ENCODE data around the gene BSG.

Gene BSG

GRCh38 chr19:538641-539428, 33.6 kb upstream of the BSG start:
- H3K4me3 ChIP-seq (ENCODE audit: low read length): no peak overlapping the region
- no peak for DNase-seq (ENCODE audit: low read depth, low spot score)

- H3K4me3 ChIP-seq (ENCODE audit: low read length): no peak overlapping the region
- DNase-seq (ENCODE audit: low read depth, low spot score): no peak
These were observed 32.9 kb upstream of the BSG start for GRCh38 chr19:539429-540030.

DNA sequence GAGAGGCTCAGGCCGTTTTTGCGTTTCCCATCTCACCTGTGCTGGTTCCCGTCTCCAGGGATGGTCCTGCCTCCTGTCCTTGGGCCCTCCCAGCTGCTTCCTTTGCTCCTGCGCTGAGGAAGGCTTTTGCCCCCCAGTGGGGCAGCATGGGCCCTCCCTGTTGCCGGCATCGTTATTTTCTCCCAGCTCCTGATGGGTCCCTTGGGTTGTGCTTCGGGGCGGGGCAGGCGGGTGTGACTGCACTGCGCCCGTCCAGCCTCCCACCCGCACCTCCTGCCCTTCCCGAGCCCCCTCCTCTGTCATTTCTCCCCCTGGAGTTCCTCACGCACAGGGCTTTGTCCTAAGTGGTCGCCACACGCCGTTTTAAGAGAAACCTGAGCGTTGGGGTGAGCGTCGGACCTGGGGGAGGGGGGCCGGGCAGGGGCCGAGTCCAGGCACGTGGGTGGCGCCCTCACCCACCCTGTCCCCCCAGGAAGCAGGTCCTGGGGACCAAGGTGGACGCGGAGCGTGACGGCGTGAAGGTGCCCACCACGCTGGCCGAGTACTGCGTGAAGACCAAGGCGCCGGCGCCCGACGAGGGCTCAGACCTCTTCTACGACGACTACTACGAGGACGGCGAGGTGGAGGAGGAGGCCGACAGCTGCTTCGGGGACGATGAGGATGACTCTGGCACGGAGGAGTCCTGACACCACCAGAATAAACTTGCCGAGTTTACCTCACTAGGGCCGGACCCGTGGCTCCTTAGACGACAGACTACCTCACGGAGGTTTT, 31.3 kb upstream of the BSG start:
- no peak for DNase-seq (ENCODE audit: low read depth, low spot score)
- H3K4me3 ChIP-seq (ENCODE audit: low read length): no peak overlapping the region

GRCh38 chr19:541699-542098, 30.7 kb upstream of the BSG start:
- DNase-seq (ENCODE audit: low read depth, low spot score): no peak
- no peak overlapping the region for H3K4me3 ChIP-seq (ENCODE audit: low read length)

DNA sequence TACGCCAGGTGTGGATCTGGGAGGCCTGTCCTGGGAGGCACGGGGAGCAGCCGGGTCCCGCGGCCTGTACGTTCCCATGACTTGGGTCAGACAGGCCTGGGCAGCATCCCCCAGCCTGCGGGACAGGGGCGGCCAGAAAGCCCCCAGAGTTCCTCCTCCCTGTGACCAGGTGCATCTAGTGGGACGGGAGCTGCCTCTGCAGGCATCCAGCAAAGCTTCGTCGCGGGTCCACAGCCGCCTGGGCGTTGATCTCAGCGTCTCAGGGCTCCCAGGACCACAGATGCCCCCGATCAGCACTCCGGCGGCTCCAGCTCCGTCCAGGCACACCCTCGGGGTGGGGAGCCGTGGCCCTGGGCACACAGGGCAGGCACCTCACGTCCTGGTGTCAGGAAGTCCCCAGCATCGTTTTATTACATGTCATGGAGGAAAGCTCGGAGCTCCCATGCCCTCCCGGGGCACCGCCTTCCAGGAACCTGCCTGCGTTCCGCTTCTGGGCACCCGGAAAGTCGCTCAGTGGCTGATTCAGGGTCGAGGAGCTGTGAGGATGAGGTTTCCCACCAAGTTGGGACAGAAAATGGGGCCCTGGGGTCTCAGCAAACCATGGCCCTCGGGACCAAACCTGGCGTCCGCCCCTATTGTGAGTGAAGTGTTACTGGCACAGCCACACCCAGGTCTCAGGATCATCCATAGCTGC, 30.1 kb upstream of the BSG start:
- no peak for DNase-seq (ENCODE audit: low read depth, low spot score)
- H3K4me3 ChIP-seq (ENCODE audit: low read length): no peak overlapping the region

GRCh38 chr19:543910-544608, 28.3 kb upstream of the BSG start, which contains the start of gene GZMM:
GZMM (plus strand) TSS chr19:544053; CDS start chr19:544072, 19 bp downstream.
- DNase-seq (ENCODE audit: low read depth, low spot score): peak; percentile 24
- H3K4me3 ChIP-seq (ENCODE audit: low read length): no peak within 1 kb of the TSS

DNA sequence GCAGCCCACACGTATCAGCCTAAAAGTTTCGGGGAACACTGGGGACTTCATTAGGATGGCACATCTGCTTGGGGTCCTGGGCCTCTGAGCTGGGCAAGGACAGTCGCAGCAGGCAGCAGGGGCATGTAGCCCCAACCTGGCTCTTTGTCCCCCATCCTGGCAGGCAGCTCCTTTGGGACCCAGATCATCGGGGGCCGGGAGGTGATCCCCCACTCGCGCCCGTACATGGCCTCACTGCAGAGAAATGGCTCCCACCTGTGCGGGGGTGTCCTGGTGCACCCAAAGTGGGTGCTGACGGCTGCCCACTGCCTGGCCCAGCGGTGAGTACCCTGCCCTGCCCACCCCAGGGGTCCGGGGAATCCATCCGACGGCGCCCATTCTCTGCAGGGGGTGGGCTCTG, 25.3 kb upstream of the BSG start:
- DNase-seq (ENCODE audit: low read depth, low spot score): no peak

DNA sequence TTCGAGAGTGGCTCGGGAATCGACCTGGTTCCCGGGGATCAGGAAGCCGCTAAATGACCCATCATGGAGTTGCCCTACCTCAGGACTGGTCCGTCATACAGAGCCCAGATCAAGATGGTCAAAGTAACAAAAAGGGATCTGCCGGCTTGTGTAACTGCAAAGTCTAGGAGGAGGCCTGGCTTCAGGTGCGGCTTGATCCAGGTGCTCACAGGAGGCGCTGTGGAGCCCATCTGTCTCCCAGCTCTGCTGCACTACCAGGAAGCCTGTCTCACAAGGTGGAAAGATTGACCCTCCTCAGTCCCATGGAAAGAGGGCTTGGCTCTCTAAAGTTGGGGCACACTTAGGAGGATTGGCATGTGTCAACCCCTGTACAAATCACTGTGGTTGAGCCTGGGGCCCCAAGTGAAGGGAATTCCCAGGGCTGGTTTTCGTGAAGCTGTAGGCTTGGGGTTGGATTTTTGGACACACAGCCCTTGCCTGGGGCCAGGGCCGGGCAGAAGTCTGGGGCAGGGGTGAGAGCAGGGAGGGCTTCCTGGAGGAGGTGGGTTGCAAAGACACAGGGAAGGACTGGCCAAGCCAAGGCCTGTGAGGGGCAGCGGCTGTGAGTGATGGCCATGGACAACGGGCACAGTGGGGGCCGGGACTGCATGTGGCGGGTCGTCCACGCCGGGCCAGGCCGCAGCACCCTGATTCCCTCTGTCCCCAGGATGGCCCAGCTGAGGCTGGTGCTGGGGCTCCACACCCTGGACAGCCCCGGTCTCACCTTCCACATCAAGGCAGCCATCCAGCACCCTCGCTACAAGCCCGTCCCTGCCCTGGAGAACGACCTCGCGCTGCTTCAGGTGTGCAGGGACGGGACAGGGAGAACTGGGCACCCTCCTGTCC, 24.3 kb upstream of the BSG start:
- no peak for DNase-seq (ENCODE audit: low read depth, low spot score)
- H3K4me3 ChIP-seq (ENCODE audit: low read length): no peak overlapping the region

More for the DNA sequence above, 25.3 kb upstream of the BSG start:
- no peak overlapping the region for H3K4me3 ChIP-seq (ENCODE audit: low read length)

DNA sequence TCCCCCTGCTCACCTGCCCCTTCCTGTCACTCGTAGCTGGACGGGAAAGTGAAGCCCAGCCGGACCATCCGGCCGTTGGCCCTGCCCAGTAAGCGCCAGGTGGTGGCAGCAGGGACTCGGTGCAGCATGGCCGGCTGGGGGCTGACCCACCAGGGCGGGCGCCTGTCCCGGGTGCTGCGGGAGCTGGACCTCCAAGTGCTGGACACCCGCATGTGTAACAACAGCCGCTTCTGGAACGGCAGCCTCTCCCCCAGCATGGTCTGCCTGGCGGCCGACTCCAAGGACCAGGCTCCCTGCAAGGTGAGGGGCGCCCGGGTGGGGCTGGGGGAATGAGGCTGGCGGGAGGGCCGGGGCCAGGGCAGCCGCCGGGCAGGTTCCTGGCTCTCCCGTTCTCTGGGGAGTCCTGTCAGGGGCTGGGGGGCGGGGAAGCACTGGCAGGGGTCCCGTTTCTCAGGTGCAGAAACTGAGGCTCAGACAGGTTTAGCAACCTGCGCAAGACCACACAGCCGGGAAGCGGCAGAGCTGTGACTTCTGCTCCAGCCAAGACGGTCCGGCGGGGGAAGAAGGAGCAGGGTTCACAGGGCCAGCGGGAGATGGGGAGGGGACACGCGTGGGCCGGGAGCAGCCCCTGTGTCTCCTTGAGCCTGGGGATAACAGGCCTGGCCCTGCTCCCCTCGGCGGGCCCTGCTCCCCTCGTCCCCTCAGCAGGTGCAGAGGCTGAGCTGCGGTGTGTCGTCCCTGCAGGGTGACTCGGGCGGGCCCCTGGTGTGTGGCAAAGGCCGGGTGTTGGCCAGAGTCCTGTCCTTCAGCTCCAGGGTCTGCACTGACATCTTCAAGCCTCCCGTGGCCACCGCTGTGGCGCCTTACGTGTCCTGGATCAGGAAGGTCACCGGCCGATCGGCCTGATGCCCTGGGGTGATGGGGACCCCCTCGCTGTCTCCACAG, 23.2 kb upstream of the BSG start:
- H3K4me3 ChIP-seq (ENCODE audit: low read length): no peak overlapping the region
- no peak for DNase-seq (ENCODE audit: low read depth, low spot score)

GRCh38 chr19:554817-555216, 17.6 kb upstream of the BSG start:
- DNase-seq (ENCODE audit: low read depth, low spot score): no peak
- H3K4me3 ChIP-seq (ENCODE audit: low read length): no peak overlapping the region

DNA sequence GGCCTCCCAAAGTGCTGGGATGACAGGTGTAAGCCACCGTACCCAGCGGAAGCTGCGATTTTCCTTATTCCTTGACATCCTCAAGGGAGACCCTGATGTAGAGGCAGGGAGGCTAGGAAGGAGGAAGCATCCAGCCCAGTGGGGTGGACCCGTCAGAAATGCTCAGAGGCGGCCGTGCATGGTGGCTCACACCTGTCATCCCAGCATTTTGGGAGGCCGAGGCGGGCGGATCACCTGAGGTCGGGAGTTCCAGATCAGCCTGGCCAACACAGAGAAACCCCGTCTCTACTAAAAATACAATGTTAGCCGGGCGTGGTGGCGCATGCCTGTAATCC, 17.0 kb upstream of the BSG start:
- H3K4me3 ChIP-seq (ENCODE audit: low read length): no peak overlapping the region
- no peak for DNase-seq (ENCODE audit: low read depth, low spot score)

DNA sequence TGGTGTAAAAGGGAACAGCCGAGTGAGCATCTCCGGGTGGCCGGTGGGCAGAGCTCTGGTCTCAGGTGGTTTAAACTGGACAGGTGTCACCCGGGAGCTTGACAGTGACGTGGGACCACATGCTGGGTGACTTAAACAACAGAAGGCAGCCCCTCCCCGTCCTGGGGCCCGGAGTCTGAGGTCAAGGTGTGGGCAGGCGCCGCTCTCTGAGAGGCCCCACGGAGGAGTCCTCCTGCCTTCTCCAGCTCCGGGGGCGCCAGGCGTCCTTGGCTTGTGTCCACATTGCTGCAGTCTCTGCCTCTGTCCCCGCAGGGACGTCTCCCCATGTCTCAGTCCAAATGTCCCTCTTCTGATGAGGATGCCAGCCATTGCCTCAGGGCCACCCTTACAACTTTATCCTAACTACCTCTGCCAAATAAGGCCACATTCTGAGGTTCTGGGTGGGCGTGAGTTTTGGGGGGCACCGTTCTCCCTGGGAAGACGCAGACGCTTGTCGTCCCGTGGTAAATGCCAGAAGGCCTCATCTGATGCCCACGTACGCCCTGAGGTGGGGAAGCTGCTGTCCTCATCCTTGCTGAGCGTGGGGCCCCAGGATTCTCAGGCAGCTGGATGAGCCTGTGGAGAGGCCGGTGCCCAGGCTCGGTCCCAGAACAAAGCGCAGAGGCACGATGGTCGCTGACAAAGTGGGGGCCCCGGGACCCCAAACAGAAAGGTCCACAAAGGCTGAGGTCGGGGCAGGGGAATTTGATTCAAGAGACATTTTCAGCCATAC, 15.6 kb upstream of the BSG start:
- DNase-seq (ENCODE audit: low read depth, low spot score): no peak
- H3K4me3 ChIP-seq (ENCODE audit: low read length): no peak overlapping the region

GRCh38 chr19:558770-559439, 13.5 kb upstream of the BSG start:
- no peak for DNase-seq (ENCODE audit: low read depth, low spot score)
- no peak overlapping the region for H3K4me3 ChIP-seq (ENCODE audit: low read length)

DNA sequence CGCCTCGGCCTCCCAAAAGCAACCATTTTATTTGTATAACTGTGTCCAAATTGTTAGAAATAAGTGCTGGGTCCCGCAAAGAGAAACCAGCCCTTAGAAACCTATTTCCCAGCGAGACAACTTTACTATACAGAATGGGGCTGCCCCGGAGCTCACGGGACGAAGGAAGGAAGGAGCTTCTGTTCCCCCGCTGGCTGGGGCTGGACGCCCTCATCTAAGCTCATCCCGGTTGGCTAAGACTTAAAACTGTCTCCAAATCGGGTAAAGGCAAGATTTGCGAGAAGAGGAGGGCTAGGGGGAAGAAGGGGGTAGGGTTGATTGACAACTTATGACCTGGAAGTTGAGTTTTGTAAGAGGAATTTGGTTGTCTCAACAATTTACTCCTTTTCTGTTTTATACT, 12.3 kb upstream of the BSG start:
- no peak for DNase-seq (ENCODE audit: low read depth, low spot score)
- H3K4me3 ChIP-seq (ENCODE audit: low read length): no peak overlapping the region

GRCh38 chr19:566403-566802, 6.0 kb upstream of the BSG start:
- H3K4me3 ChIP-seq (ENCODE audit: low read length): no peak overlapping the region
- no peak for DNase-seq (ENCODE audit: low read depth, low spot score)

DNA sequence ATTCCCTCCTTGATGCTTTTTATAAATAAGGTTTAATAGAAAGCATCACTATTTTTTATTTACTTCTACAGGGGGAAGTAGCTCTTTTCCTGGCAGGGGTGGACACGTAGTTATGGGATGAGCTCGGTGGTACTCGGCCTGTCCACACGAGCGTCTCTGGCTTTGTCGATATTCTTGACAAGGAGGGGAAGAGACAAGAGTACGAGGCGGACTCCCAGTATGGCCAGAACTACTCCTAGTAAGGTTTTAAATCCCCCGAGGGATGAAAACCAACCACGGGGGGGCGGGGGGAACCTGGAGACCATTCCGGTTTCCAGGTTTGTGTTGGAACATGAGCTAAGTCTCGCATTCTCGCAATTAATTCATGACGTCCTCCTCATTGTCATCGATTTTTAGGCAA, 5.6 kb upstream of the BSG start:
- H3K4me3 ChIP-seq (ENCODE audit: low read length): no peak overlapping the region
- no peak for DNase-seq (ENCODE audit: low read depth, low spot score)

Measured in Jurkat, Clone E6-1 (cell line).